ENCODE results near the gene UNC13D.
A peak's percentile ranks its signal among the peaks of the same experiment; 100 is the strongest.

GRCh38 chr17:75878174-75878998 is 34.2 kb upstream of the UNC13D start, which contains the start of gene TRIM47:
- TF ChIP-seq CEBPB (IDR thresholded peaks at IDR 0.05) (no peak), MAX (IDR thresholded peaks at IDR 0.05) (peak; percentile 76), REST (IDR thresholded peaks at IDR 0.05; ENCODE audit: low read depth) (no peak), CREB1 (IDR thresholded peaks at IDR 0.05; ENCODE audit: low read depth) (no peak), TAF1 (IDR thresholded peaks at IDR 0.05; ENCODE audit: low read depth) (no peak; the same call in 1 of the 2 replicates), EP300 (IDR thresholded peaks at IDR 0.05; ENCODE audit: borderline replicate concordance) (0 out of 2 replicates have a peak, but pooled peaks have one; percentile 12), TCF12 (IDR thresholded peaks at IDR 0.05; ENCODE audit: low read depth) (no peak), EGR1 (IDR thresholded peaks at IDR 0.05) (no peak), FOXM1 (IDR thresholded peaks at IDR 0.05; ENCODE audit: borderline replicate concordance, low read depth) (no peak), NFIC (IDR thresholded peaks at IDR 0.05) (no peak; the same call in 1 of the 2 replicates), ZBTB7A (IDR thresholded peaks at IDR 0.05; ENCODE audit: low read depth) (peak; percentile 94; the same call in 1 of the 2 replicates)

Measured in Ishikawa (cell line).